SKM-1 treated with dmso at 0.1 percent for 144 hours (cell line): ENCODE measurements around the gene RABL6.
A peak's percentile ranks its signal among the peaks of the same experiment; 100 is the strongest.
"Not testable (repeated sequence)": the region's sequence is repeated elsewhere in the genome, so short reads cannot be mapped to it uniquely, and the experiment has no call there.

Experiments used
- DNase-seq: peaks from one replicate; lab custom pipeline; 2025; ENCODE audit not compliant: unreplicated experiment; lab: John Stamatoyannopoulos, UW

RABL6 gene

DNA sequence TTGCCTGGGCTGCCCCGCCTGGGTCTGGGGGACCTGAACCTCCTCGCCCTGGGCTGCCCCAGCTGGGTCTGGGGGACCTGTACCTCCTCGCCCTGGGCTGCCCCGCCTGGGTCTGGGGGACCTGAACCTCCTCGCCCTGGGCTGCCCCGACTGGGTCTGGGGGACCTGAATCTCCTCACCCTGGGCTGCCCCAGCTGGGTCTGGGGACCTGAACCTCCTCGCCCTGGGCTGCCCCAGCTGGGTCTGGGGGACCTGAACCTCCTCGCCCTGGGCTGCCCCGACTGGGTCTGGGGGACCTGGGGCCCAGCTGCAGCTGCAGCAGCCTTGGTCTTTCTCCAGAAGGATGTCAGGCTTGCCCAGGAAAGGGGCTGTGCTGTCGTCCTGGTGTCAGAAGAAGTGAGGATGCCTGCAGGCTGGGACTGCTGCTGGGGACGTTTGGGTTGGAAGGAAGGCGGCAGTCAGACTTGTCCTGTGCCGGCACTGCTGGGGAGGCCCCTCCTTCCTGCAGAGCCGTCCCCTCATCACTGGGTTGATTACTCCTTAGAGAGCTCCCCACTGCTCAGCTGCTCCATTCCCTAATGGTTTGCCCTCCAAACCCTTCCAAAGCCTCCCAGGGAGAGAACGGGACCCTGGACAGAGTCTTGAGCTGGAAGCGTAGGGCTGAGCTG is 25.8 kb downstream of the RABL6 start:
- not testable (repeated sequence) for DNase-seq

DNA sequence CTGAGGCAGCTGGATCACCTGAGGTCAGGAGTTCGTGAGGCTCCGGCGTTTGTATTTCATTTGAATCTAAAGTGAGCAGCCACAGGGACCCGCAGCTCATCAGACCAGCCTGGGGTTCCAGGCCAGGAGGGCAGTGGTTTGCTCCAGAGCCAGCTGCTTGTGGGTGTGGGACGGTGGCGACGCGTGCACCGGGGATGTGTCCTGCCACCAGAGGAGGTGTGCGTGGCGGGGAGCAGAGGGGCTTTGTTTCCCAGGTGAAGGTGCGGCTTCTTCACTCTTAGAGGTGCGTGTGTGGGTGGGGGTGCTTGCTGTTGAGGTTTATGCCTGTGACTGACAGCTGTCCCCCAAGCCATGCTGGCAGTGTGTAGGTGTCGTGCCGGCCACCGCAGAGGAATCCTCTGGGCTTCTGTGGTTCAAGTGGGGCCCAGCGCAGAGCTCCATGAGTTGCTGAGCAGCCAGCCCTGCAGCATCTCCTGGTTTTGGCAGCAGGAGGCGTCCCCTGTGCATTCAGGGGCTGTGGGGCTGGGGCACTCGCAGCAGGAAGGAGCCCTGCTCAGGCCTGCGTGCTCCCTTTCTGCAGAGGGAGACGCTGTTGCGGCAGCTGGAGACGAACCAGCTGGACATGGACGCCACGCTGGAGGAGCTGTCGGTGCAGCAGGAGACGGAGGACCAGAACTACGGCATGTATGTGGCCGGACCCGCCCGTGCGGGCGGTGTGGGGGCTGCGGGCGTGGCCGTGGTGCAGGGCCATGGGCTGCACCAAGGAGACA is 27.6 kb downstream of the RABL6 start:
- DNase-seq: no peak

DNA sequence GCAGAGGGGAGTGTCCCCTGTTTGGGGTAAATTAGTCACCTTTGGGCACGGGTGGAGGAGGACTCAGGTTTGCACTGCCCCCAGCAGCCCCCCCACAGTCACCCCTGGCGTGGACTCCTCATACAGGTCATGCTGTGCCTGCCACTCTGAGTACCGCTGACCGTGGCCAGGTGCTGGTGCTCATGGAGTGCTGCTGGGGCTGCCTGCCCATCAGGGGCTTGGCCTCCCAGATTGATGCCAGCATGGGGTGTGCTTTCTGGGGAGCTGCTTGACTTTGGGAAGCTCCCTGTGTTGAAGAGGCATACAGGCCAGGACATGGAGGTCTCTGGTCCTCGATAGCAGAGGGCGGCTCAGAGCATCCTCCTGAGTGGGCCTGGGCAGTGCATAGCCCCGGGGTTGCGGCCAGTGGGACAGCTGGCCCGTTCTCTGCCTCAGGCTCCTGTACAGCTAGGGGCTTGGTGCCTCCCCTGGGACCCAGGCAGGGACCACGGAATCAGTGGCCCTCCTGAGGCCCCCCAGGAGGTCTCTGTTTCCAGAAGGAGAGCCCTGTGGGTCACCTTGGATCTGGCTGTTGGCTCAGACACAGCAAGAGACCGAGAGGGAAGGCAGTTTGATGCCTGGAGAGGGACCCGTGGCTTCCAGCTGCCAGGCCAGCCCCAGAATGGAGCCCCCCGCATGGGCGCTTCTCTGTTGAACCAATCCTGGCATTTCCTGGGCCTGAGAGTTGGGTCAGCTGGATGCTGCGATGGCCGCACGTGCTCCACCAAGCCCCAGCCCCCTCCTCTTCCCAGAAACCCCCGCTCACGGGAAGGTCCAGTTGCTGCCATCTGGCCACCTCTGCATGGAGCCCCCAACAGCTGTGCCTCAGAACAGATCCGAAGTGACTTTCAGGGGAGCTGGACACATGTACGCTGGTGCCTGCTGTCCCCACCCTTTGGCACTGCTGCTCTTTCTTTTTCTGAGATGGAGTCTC is 28.5 kb downstream of the RABL6 start:
- no peak for DNase-seq

DNA sequence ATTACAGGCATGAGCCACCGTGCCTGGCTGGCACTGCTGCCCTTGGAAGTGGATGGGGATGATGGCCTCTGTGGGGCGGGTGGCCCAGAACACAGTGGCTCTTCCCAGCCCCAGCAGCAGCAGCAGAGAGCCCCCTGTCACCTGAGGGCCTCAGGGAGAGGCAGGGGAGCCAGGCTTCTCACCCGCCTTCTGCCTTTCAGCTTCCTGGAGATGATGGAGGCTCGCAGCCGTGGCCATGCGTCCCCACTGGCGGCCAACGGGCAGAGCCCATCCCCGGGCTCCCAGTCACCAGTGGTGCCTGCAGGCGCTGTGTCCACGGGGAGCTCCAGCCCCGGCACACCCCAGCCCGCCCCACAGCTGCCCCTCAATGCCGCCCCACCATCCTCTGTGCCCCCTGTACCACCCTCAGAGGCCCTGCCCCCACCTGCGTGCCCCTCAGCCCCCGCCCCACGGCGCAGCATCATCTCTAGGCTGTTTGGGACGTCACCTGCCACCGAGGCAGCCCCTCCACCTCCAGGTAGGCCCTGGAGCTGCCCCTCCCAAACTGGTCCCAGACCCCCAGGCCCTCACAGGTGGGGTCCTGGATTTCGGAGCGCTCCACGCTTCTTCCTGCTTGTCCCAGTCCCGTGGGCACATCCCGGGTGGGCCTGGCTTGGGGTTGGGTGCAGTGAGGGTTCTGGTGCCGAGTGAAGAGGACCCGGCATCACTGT is 29.6 kb downstream of the RABL6 start:
- no peak for DNase-seq

DNA sequence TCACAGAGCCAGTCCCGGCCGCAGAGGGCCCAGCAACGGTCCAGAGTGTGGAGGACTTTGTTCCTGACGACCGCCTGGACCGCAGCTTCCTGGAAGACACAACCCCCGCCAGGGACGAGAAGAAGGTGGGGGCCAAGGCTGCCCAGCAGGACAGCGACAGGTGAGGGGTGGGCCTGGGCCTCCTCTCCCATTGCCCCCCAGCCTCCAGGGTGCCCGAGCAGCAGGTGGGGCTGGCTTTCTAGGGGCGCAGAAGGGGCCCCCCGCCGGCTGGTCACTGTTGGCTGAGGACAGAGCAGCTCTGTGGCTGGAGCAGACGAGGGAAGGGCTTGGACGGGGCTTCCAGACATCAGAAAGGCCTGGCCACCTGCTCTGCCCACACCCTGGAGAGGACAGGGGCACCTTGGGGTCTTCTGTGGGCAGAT is 30.1 kb downstream of the RABL6 start:
- DNase-seq: not testable (repeated sequence)

DNA sequence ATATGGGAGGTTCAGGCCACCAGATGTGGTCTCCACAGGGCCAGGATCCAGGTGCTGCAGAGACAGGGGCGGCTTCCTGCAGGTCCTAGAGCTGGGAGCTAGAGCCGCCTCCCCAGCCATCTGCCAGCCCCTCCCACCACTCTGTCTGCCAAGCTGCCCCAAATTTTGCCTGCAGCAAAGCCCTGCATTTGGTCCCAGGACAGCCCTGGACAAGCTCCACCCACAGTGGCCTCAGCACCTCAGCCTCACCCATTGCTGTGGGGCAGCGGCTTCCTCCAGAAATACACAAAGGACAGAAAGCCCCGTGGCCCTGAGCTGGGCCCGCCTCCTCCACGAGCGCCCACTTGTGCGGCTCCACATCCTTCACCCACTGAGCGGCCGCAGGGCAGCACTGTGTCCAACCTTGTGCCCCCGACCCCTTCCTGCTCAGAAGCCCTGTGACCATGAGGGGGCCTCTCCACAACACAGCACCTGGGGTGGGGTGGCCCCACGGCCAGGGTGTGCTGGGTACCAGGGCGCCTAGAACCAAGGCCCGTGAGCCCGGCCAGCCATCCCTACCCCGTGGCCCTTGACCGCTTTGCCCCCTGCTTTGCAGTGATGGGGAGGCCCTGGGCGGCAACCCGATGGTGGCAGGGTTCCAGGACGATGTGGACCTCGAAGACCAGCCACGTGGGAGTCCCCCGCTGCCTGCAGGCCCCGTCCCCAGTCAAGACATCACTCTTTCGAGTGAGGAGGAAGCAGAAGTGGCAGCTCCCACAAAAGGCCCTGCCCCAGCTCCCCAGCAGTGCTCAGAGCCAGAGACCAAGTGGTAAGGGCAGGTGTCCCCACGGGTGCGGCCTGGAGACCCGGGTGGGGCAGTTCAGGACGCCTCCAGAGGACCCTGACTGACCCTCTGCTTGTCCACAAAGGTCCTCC is 30.8 kb downstream of the RABL6 start:
- DNase-seq: no peak

DNA sequence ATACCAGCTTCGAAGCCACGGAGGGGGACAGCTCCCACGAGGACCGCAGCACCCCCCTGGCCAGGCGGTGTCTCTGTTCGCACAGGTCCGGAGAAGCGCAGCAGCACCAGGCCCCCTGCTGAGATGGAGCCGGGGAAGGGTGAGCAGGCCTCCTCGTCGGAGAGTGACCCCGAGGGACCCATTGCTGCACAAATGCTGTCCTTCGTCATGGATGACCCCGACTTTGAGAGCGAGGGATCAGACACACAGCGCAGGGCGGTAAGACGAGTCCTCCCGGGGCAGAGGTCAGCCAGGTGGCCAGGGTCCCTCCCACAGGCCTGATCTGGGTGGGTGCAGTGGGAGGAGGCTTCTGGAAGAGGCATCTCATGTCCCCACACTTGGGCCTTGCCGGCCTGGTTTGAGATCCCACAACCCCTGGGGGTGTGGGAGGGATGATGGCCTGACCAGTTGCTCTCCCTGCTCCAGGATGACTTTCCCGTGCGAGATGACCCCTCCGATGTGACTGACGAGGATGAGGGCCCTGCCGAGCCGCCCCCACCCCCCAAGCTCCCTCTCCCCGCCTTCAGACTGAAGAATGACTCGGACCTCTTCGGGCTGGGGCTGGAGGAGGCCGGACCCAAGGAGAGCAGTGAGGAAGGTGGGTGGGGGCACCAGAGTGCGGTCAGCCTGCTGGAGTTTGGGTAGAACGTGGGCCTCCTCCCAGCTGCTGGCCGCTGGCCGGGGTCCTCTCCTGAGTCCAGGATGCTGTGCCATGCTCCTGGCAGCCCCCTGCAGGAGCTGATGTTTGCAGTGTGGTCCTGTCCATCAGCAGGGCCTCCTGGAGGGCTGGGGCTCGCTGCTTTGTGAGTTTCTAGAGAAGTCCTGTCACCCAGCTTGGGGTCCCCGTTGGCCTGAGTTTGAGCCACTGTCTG is 31.7 kb downstream of the RABL6 start:
- DNase-seq: no peak

DNA sequence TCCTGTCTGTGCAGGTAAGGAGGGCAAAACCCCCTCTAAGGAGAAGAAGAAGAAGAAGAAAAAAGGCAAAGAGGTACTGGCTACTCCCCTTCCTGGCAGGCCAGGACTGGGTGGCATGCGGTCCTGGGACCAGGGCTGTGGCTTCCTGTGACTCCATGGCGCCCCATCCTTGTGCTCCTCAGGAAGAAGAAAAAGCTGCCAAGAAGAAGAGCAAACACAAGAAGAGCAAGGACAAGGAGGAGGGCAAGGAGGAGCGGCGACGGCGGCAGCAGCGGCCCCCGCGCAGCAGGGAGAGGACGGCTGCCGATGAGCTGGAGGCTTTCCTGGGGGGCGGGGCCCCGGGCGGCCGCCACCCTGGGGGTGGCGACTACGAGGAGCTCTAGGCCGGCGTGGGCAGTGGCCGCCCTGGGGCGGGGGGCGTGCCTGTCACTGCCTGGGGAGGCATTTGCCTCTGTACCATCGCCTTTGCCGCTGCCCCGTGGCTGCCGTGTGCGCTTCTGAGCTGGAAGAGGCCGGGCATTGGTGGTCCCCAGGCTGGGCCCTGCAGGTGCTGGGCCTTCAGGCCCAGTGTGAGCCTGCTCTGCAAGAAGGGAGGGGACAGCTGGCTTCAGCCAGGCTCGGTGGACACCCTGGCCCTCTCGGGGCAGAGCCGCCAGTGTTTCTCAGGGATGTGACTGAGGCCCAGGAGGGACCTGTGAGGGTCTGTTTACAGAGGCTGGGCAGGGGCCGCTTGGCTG is 32.6 kb downstream of the RABL6 start:
- no peak for DNase-seq

DNA sequence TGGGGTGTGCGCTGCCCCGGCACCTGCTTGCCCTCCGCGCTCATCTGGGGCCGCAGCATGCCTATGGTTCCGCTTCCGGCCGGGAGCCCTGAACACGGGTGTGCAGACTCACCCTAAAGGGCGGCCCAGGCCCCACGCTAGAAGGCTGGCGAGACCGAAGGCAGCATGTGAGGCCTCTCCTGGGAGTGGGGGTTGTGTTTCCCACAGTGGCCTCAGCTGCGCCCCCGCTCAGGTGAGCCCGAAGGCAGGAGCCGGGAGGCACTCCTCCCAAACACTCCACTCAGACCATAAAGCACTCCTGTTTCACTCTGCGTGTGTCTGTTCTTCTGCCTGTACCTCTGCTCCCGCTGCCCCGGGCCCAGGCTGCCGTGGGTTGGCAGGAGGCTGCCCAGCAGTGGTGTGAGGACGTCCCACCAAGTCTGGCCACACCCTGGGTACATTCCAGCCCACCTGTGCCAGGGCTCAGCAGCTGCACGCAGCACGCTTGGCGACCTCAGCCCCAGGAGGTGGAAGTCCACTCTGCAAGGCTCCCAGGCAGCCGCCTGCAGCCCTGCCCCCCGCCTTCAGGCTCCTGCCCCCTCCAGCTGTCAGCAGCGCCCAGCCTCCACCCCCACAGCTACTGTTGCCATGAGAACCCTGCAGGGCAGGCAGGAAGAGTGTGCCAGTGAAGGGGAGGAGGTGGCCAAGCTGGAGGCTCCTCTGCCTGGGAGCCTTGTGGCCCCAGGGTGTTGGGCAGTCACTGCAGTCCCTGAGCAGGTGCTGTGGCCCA is 33.3 kb downstream of the RABL6 start:
- DNase-seq: no peak

DNA sequence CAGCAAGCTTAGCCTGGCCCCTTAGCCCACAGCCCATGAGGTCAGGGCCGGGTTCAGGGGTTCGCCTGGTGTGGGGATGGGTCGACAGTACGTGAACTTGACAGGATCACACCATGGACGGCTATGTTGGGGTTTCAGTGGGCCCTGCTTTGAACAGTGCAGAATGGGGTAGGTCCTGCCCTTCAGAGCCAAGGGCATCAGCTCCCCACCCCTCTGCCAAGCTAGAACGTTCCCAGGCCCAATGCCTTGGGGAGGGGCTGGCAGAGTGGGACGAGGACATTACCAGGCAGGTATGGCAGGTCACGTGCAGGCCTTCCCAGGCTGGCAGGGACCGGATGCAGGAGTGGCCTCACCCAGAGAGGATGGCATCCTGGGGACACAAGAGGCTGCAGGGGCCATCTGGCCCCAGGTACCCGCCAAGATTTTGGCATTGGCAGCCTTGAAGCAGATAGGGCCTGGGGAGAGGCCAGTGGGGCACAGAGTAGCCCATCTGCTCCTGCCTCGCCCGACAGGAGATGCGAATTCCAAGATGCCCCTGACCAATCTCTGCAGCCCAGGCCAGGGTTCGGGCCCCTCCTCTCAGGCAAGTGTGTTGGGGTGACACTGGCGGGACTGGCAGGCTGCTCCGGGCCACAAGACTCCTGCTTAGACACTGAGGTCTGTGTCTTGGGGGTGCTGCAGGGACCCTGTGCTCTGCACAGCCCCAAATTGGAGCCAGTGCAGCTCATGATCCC is 34.1 kb downstream of the RABL6 start:
- DNase-seq: not testable (repeated sequence)

DNA sequence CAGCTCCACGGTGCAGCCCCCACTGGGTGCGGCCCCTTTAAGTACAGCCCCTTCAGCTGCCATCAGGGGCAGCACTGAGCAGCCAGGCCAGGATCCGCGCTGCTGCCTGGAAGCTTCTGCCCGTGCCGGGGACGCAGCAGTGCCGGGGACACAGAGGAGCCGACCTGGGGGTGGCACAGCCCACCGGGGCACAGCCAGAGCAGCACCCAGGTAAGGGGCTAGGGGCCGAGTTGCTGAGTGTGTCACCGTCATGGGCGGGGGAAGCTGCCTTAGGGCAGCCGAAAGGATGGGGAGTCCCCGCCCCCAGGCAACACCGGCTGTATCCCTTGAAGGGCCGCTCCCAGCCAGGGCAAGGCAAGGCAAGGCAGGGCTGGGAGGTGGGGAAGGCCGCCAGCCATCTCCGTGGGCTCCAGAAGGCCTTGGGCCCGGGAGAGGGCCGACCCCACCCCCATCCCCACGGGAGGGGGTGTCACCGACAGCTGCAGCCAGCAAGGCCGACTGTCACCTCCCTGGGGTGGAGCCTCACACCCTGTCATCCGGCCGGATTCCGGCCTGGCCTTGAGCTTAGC is 34.7 kb downstream of the RABL6 start, which contains the start of gene AJM1:
Gene AJM1 (plus strand): TSS at position 99 of the 569 bp plus-strand sequence. CDS start 1,937 bp downstream, outside the sequence.
- DNase-seq: peak; percentile 67

DNA sequence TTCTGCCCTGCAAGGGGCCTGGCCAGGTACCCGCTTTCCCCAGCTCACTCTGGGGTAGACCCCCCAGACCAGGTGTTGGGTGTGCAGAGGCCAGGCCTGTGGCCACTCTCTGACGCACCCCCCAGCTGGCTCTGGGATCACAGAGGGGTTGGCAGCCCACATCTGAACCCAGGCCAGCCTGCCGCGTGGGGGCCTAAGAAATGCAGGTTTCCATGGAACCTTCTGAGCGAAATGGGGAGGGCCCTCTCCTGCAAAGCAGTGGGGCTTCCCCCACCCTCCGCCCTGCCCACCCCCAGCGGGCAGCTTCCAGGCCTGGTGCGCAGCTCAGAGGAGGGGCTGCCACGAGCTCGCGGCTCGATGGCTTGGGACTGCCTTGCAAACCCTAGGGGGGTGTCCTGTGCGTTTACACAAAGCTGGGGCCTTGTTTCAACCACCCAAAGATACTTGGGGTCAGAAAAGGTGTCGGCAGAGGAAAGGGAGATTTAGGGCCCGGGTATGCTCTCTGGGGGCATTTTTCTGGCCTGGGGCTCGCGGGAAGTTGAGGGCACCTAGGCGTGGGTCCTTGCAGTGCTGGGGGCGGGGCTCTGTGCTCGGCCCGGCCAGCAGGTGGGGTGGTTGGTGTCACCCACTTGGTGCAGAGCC is 35.5 kb downstream of the RABL6 start:
- not testable (repeated sequence) for DNase-seq

DNA sequence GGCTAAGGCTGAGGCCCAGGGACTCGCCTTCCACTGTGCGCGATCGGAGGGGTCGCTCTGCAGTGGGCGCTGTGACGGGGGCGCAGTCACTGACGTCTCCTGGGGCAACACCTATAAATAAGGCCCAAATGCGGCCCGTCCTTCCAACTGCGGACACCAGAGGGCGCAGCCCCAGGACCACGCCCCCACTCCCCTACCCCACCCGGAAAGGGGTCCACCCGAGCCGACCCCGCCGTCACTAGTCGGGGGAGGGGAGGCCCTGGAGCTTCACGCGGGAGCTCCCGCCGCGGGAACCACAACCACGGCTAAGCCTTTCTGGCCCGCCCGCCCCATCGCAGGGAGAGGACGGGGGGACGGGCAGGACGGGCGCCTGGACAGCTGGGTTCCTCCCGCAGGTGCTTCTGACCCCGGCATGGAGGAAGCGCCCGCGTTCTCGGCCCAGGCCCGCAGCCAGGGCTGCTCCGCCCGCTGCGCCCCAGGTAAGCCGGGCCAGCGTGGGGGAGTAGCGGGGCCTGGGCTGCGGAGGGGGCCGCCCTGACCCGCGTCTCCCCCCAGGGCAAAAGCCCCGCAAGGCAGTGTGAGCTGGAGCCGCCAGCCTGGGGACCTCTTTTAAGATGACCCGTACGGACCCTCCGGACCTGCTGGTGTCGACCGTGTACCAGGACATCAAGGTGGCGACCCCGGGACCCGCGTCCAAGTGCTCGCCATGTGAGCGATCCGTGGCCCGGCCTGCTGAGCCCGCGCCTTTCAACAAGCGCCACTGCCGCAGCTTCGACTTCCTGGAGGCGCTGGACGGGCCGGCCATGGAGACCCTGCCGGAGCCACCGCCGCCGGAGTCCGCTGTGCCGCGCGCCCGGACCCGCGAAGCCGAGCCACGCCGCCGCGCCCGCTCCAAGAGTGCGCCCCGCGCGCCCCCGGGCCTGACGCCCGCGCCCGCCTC is 36.3 kb downstream of the RABL6 start:
- DNase-seq: not testable (repeated sequence)

DNA sequence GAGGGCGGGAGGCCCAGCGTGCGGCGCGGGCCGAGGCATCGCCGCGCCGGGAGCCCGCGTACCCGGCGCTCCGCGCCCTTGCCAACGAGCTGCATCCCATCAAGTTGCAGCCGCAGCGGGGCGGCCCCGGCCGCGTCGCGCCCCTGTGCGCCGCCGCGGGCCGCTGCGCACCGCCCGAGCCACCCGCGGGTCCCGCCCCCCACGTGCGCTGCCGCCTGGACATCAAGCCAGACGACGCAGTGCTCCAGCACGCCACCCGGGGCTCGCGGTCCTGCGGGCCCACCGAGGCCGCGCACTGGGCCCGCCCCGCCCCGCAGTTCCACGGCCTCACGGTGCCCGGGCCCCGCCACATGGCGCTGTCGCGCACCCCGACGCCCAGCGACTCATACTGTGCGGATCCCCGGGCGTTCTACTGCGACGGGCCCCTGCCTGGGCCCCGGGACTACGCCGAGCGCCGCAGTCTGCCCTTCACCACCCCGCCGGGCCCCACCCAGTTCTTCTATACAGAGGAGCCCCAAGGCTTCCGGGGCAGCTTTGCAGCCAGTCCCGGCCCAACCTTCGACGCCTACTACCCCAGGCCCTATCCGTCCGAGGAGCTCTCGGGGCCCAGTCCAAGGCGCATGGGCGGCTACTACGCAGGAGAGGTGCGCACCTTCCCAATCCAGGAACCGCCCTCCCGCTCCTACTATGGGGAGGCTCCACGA is 37.2 kb downstream of the RABL6 start:
- DNase-seq: no peak
